SK-N-SH treated with all-trans-retinoic acid at 6 μM for 48 hours (cell line): ENCODE results near the gene VPS26A.

Experiments used
- ATAC-seq: fragments of 200-7000 bp; cut with Tn5 transposase; 3 replicates; pipeline ENCODE4 v1.9.1; 2020; ENCODE audit warnings: mild to moderate bottlenecking, moderate library complexity
- ARNTL ChIP-seq: fragments of 450-650 bp; formaldehyde crosslinking; IDR thresholded peaks from 2 replicates; pipeline ENCODE4 v1.5.0; 2020; ENCODE audit warnings: low read depth, mild to moderate bottlenecking, moderate library complexity, borderline replicate concordance
- BACH2 ChIP-seq: fragments of 250-450 bp; sonication (Bioruptor Pico); IDR thresholded peaks from 2 replicates; pipeline ENCODE4 v1.9.0; 2021; ENCODE audit warnings: mild to moderate bottlenecking, borderline replicate concordance
- CREB5 ChIP-seq: fragments of 250-450 bp; sonication (Bioruptor Pico); IDR thresholded peaks from 2 replicates; pipeline ENCODE4 v1.5.1; 2020; ENCODE audit warnings: low read depth, mild to moderate bottlenecking, moderate library complexity
- CSDC2 ChIP-seq: fragments of 250-450 bp; sonication (Bioruptor Pico); IDR thresholded peaks from 2 replicates; pipeline ENCODE4 v1.5.0; 2020; ENCODE audit warnings: mild to moderate bottlenecking, moderate library complexity
- CSRNP3 ChIP-seq: fragments of 250-450 bp; sonication (Bioruptor Pico); IDR thresholded peaks from 2 replicates; pipeline ENCODE4 v1.5.1; 2021; ENCODE audit warnings: mild to moderate bottlenecking, moderate library complexity
- ESRRG ChIP-seq: fragments of 250-450 bp; sonication (Bioruptor Pico); IDR thresholded peaks from 2 replicates; pipeline ENCODE4 v1.6.1; 2021; ENCODE audit warnings: mild to moderate bottlenecking
- GLIS3 ChIP-seq: fragments of 250-450 bp; sonication (Bioruptor Pico); IDR thresholded peaks from 2 replicates; pipeline ENCODE4 v1.5.0; 2020; ENCODE audit warnings: mild to moderate bottlenecking, moderate library complexity
- ISL1 ChIP-seq: fragments of 250-450 bp; sonication (Bioruptor Pico); IDR thresholded peaks from 2 replicates; pipeline ENCODE4 v2.1.2; 2022; ENCODE audit warnings: mild to moderate bottlenecking, moderate library complexity
- OSR1 ChIP-seq: fragments of 250-450 bp; sonication (Bioruptor Pico); IDR thresholded peaks from 2 replicates; pipeline ENCODE4 v1.8.0; 2022; ENCODE audit warnings: moderate library complexity, mild to moderate bottlenecking, inconsistent platforms
- PATZ1 ChIP-seq: fragments of 250-450 bp; sonication (Bioruptor Pico); IDR thresholded peaks from 2 replicates; pipeline ENCODE4 v1.8.0; 2020; ENCODE audit warnings: mild to moderate bottlenecking, moderate library complexity, borderline replicate concordance
- POU6F1 ChIP-seq: fragments of 250-450 bp; sonication (Bioruptor Pico); IDR thresholded peaks from 2 replicates; pipeline ENCODE4 v1.8.0; 2021; ENCODE audit warnings: low read depth, mild to moderate bottlenecking, moderate library complexity, borderline replicate concordance
- PPARA ChIP-seq: fragments of 250-450 bp; sonication (Bioruptor Pico); IDR thresholded peaks from 2 replicates; pipeline ENCODE4 v1.5.0; 2020; ENCODE audit warnings: mild to moderate bottlenecking, borderline replicate concordance
- RARB ChIP-seq: fragments of 250-450 bp; sonication (Bioruptor Pico); IDR thresholded peaks from 2 replicates; pipeline ENCODE4 v1.8.0; 2021; ENCODE audit warnings: mild to moderate bottlenecking, moderate library complexity
- SNAI2 ChIP-seq: fragments of 250-450 bp; sonication (Bioruptor Pico); IDR thresholded peaks from 2 replicates; pipeline ENCODE4 v1.5.0; 2020; ENCODE audit warnings: mild to moderate bottlenecking, moderate library complexity
- TOX ChIP-seq: fragments of 250-450 bp; sonication (Bioruptor Pico); IDR thresholded peaks from 2 replicates; pipeline ENCODE4 v1.8.0; 2021; ENCODE audit warnings: mild to moderate bottlenecking, moderate library complexity, borderline replicate concordance
- TSHZ2 ChIP-seq: fragments of 250-450 bp; sonication (Bioruptor Pico); IDR thresholded peaks from 2 replicates; pipeline ENCODE4 v1.5.0; 2020; ENCODE audit warnings: mild to moderate bottlenecking, moderate library complexity
- ZC3H10 ChIP-seq: fragments of 250-450 bp; sonication (Bioruptor Pico); IDR thresholded peaks from 2 replicates; pipeline ENCODE4 v1.5.1; 2021; ENCODE audit warnings: mild to moderate bottlenecking, moderate library complexity
- ZFP30 ChIP-seq: fragments of 450-650 bp; formaldehyde crosslinking; IDR thresholded peaks from 2 replicates; pipeline ENCODE4 v1.5.0; 2022; ENCODE audit warnings: mild to moderate bottlenecking, moderate library complexity
- ZNF565 ChIP-seq: fragments of 450-650 bp; formaldehyde crosslinking; conservative IDR thresholded peaks from 2 replicates; pipeline ENCODE4 v1.5.0; 2020; ENCODE audit warnings: low read depth, mild to moderate bottlenecking, moderate library complexity
- ZNF70 ChIP-seq: fragments of 450-650 bp; formaldehyde crosslinking; IDR thresholded peaks from 2 replicates; pipeline ENCODE4 v1.5.0; 2020; ENCODE audit warnings: mild to moderate bottlenecking, moderate library complexity
- ZNF8 ChIP-seq: fragments of 450-650 bp; formaldehyde crosslinking; IDR thresholded peaks from 2 replicates; pipeline ENCODE4 v1.5.0; 2020; ENCODE audit warnings: mild to moderate bottlenecking, moderate library complexity

The VPS26A gene

DNA sequence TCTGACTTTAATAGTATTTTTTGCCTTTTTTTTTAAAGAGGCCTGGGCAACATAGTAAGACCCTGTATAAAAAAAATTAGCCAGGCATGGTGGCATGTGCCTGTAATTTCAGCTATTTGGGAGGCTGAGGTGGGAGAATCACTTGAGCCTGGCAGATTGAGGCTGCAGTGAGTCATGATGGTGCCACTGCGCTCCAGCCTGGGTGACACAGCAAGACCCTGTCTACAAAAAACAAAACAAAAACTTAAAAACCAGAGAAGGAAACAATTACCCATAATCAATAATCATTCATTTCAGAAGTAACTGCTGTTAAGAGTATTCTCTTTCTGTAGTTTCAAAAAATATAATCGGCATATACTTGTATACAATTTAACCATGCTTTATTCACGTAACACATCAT lies 28.0 kb downstream of the VPS26A start (continued):
- TF ChIP-seq CSRNP3 (no peak), PPARA (CRISPR knock-in tag) (no peak), ZNF70 (CRISPR knock-in tag) (no peak), ZNF565 (CRISPR knock-in tag) (no peak), ISL1 (CRISPR knock-in tag) (no peak)

- TF ChIP-seq ZNF8 (CRISPR knock-in tag) (no peak), GLIS3 (no peak), ESRRG (CRISPR knock-in tag) (no peak), ZC3H10 (no peak), CSRNP3 (no peak), PATZ1 (CRISPR knock-in tag) (no peak), OSR1 (CRISPR knock-in tag) (no peak), RARB (CRISPR knock-in tag) (no peak), ZNF70 (CRISPR knock-in tag) (no peak), TSHZ2 (CRISPR knock-in tag) (no peak), ISL1 (CRISPR knock-in tag) (no peak), ZFP30 (CRISPR knock-in tag) (no peak), BACH2 (CRISPR knock-in tag) (no peak), POU6F1 (CRISPR knock-in tag) (no peak), ZNF565 (CRISPR knock-in tag) (no peak), SNAI2 (CRISPR knock-in tag) (no peak), ARNTL (CRISPR knock-in tag) (no peak), TOX (no peak), CREB5 (CRISPR knock-in tag) (no peak)
Measured at GRCh38 chr10:69153227-69153626, 29.2 kb downstream of the VPS26A start.

DNA sequence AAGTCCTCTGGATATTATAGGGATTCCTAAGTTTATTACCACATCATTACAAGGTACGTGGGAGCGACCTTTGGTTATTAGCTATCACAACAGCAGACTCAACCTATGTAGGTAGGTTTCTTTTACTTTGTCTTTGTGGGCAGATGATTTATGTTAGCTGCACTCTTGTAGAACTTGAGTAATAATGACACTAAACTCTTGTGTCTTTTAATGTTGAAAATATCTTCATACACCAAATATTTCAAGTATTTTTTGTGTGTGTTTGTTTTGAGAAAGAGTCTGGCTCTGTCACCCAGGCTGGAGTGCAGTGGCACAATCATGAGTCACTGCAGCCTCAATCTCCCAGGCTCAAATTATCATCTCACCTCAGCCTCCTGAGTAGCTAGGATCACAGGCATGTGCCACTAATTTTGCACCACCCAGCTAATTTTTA lies 36.8 kb downstream of the VPS26A start:
- no peak; the same call in 2 of the 3 replicates for ATAC-seq
- no peak for TF ChIP-seq RARB (CRISPR knock-in tag)
- no peak for TF ChIP-seq CSDC2 (CRISPR knock-in tag)
- no peak for TF ChIP-seq BACH2 (CRISPR knock-in tag)
- TF ChIP-seq ISL1 (CRISPR knock-in tag) = no peak
- TF ChIP-seq ZNF8 (CRISPR knock-in tag) = no peak
- no peak for TF ChIP-seq ZNF565 (CRISPR knock-in tag)
- TF ChIP-seq, all 23 proteins: peak for 0

More at GRCh38 chr10:69153227-69153626, 29.2 kb downstream of the VPS26A start:
- ATAC-seq = no peak
